PC-9 (cell line): ENCODE results near the gene AKAP13. TPM values are rescaled to one million over a fixed set of nuclear protein-coding genes. Genes with fewer than 3 reads are reported as not detected.

ENCODE experiments used
- BruUV-seq: library from RNA; stranded (reverse); fragments of 400-500 nt; replicated peaks from 2 replicates; lab custom pipeline; 2021; lab: Mats Ljungman, UMichigan
- CTCF ChIA-PET: fragments of 300-600 bp; sonication (Branson Sonifier 250); formaldehyde crosslinking; loops from one replicate; lab custom pipeline; 2022; ENCODE audit warnings: antibody characterized with exemption; lab: Charles Lee
- POLR2A ChIA-PET: fragments of 300-600 bp; sonication (Branson Sonifier 250); formaldehyde crosslinking; loops from one replicate; lab custom pipeline; 2022; ENCODE audit warnings: antibody characterized with exemption; ENCODE audit not compliant: unreplicated experiment; lab: Charles Lee
- DNase-seq, 2 experiments: peaks; one replicate each; pipeline versions ENCODE4 v3.0.0 to v3.0.0-alpha.2; 2015 to 2022; ENCODE audit warnings: mixed read lengths in 1 of 2
- H2AFZ ChIP-seq: fragments of 200-600 bp; sonication (generic); 2 replicates; pipeline ENCODE4 v1.8.1; 2017; ENCODE audit warnings: antibody characterized with exemption
- H3F3A ChIP-seq: fragments of 200-600 bp; sonication (generic); 2 replicates; pipeline ENCODE4 v1.8.1; 2017; ENCODE audit warnings: antibody characterized with exemption, mild to moderate bottlenecking, low read depth; ENCODE audit not compliant: insufficient read depth
- H3K27ac ChIP-seq: fragments of 200-600 bp; sonication (generic); 2 replicates; pipeline ENCODE4 v1.6.1; 2016; ENCODE audit warnings: mixed run types
- H3K27me3 ChIP-seq: fragments of 200-600 bp; sonication (generic); 2 replicates; pipeline ENCODE4 v1.6.1; 2016; ENCODE audit warnings: low read depth, mixed run types; ENCODE audit not compliant: insufficient read depth
- H3K36me3 ChIP-seq: fragments of 200-600 bp; sonication (generic); 2 replicates; pipeline ENCODE4 v1.6.1; 2016; ENCODE audit warnings: low read depth, mixed run types
- H3K4me1 ChIP-seq: fragments of 200-600 bp; sonication (generic); replicated peaks from 2 replicates; pipeline ENCODE4 v1.6.1; 2016; ENCODE audit warnings: mixed run types; ENCODE audit not compliant: insufficient read depth
- H3K4me2 ChIP-seq: fragments of 200-600 bp; sonication (generic); 2 replicates; pipeline ENCODE4 v1.6.1; 2017; ENCODE audit warnings: mixed run types
- H3K4me3 ChIP-seq: fragments of 200-600 bp; sonication (generic); 2 replicates; pipeline ENCODE4 v1.6.1; 2016; ENCODE audit warnings: mixed run types
- H3K79me2 ChIP-seq: fragments of 200-600 bp; sonication (generic); 2 replicates; pipeline ENCODE4 v1.6.1; 2017; ENCODE audit warnings: low read depth, mixed run types
- H3K9me2 ChIP-seq: fragments of 200-600 bp; sonication (generic); 2 replicates; pipeline ENCODE4 v1.8.1; 2017; ENCODE audit warnings: mild to moderate bottlenecking; ENCODE audit not compliant: insufficient read depth
- H3K9me3 ChIP-seq: fragments of 200-600 bp; sonication (generic); 2 replicates; pipeline ENCODE4 v1.8.1; 2016; ENCODE audit warnings: low read depth; ENCODE audit not compliant: insufficient read depth
- H4K20me1 ChIP-seq: fragments of 200-600 bp; sonication (generic); 2 replicates; pipeline ENCODE4 v1.8.1; 2017; ENCODE audit not compliant: insufficient read depth
- CTCF ChIP-seq: fragments of 200-600 bp; sonication (generic); conservative IDR thresholded peaks from 2 replicates; pipeline ENCODE4 v1.6.1; 2017; ENCODE audit warnings: mixed run types, antibody characterized with exemption, mild to moderate bottlenecking, moderate library complexity
- EZH2 ChIP-seq: fragments of 200-600 bp; sonication (generic); IDR thresholded peaks from 2 replicates; pipeline ENCODE4 v1.8.0; 2017; ENCODE audit warnings: antibody characterized with exemption, low read depth
- intact Hi-C: fragments of 100-400 bp; cut with micrococcal nuclease; formaldehyde crosslinking; loops from one replicate; pipeline ENCODE4 v1.10.0; 2022; ENCODE audit not compliant: unreplicated experiment
- total RNA-seq: library from RNA; stranded (reverse); gene quantifications from 2 replicates; pipeline ENCODE4 v1.2.3, GENCODE V29; 2021

AKAP13 gene
- total RNA-seq, 1 experiment from 2014 or later = 82.5 TPM

- Histone ChIP-seq H3F3A (peaks cover 25% of the 10 kb centered on the region), H3K4me1 (peaks cover 55% of the 10 kb centered on the region), H3K27me3 (no peaks in the 10 kb centered on the region), H3K36me3 (peaks cover 21% of the 10 kb centered on the region; the same call in 1 of the 2 replicates), H4K20me1 (no peaks in the 10 kb centered on the region; the same call in 1 of the 2 replicates), H3K4me2 (peak overlapping the region; percentile 55; the same call in 1 of the 2 replicates), H3K79me2 (peaks cover 10% of the 10 kb centered on the region), H2AFZ (no peak overlapping the region), H3K4me3 (no peak overlapping the region), H3K9me3 (no peaks in the 10 kb centered on the region), H3K27ac (no peak overlapping the region), H3K9me2 (no peaks in the 10 kb centered on the region)
- BruUV-seq = no TSS peak
- intact Hi-C loops = no loop called here
- CTCF ChIA-PET = no interaction called here
- TF ChIP-seq EZH2 (no peak), CTCF (no peak)
- DNase-seq = no peak
- POLR2A ChIA-PET = no interaction called here
Measured at GRCh38 chr15:85543741-85544155, 163.3 kb downstream of the AKAP13 start.

GRCh38 chr15:85545185-85545584 is 164.8 kb downstream of the AKAP13 start:
- POLR2A ChIA-PET = no interaction called here
- no TSS peak for BruUV-seq

GRCh38 chr15:85545752-85546151 is 165.3 kb downstream of the AKAP13 start:
- ChIA-PET CTCF (no interaction called here), POLR2A (interaction anchor here (0.7 kb wide), 1 partner anchor 255 kb away, joined by 3 read pairs; no protein-coding TSS in a partner anchor)

More at GRCh38 chr15:85545185-85545584, 164.8 kb downstream of the AKAP13 start:
- no peaks in the 10 kb centered on the region for H3K9me3 ChIP-seq
- peaks cover 17% of the 10 kb centered on the region; the same call in 1 of the 2 replicates for H3F3A ChIP-seq
- H3K36me3 ChIP-seq = peaks cover 21% of the 10 kb centered on the region; the same call in 1 of the 2 replicates
- H2AFZ ChIP-seq = no peak overlapping the region
- CTCF ChIA-PET = no interaction called here
- intact Hi-C loops = no loop called here
- H4K20me1 ChIP-seq = no peaks in the 10 kb centered on the region
- H3K79me2 ChIP-seq = peaks cover 13% of the 10 kb centered on the region
- DNase-seq = peak in 1 of 2 experiments; percentile 45
- no peak overlapping the region for H3K4me2 ChIP-seq
- no peaks in the 10 kb centered on the region for H3K27me3 ChIP-seq
- H3K27ac ChIP-seq = peak overlapping the region; percentile 30; the same call in 1 of the 2 replicates
- H3K9me2 ChIP-seq = no peaks in the 10 kb centered on the region
- TF ChIP-seq CTCF (no peak), EZH2 (no peak)
- peaks cover 41% of the 10 kb centered on the region for H3K4me1 ChIP-seq
- no peak overlapping the region for H3K4me3 ChIP-seq

More at GRCh38 chr15:85545752-85546151, 165.3 kb downstream of the AKAP13 start:
- no peaks in the 10 kb centered on the region for H3K9me3 ChIP-seq
- no peaks in the 10 kb centered on the region for H3K9me2 ChIP-seq
- no peak overlapping the region for H2AFZ ChIP-seq
- H3K79me2 ChIP-seq = peaks cover 8% of the 10 kb centered on the region
- H4K20me1 ChIP-seq = no peaks in the 10 kb centered on the region
- peaks cover 36% of the 10 kb centered on the region for H3K4me1 ChIP-seq
- no peak overlapping the region for H3K4me2 ChIP-seq
- TF ChIP-seq CTCF (no peak), EZH2 (no peak)
- H3K36me3 ChIP-seq = peaks cover 16% of the 10 kb centered on the region; the same call in 1 of the 2 replicates
- BruUV-seq = no TSS peak
- H3K27ac ChIP-seq = peak overlapping the region; percentile 30; the same call in 1 of the 2 replicates
- H3K27me3 ChIP-seq = no peaks in the 10 kb centered on the region
- DNase-seq = no peak
- peaks cover 17% of the 10 kb centered on the region; the same call in 1 of the 2 replicates for H3F3A ChIP-seq
- no peak overlapping the region for H3K4me3 ChIP-seq
- intact Hi-C loops = no loop called here
